Ascending aorta (tissue), 2 donors: ENCODE data around the gene CTNNA2. TPM values are rescaled to one million over a fixed set of nuclear protein-coding genes. Genes with fewer than 3 reads are reported as not detected.

Source experiments
- DNase-seq, 2 donors: peaks; one replicate each; pipeline ENCODE4 v3.0.0-alpha.2; 2019; ENCODE audit warnings: low spot score in 2 of 2
- H3K27ac ChIP-seq, 2 donors: fragments of 200-600 bp; sonication (generic); one replicate each; pipeline ENCODE4 v1.5.1; 2016 to 2017; ENCODE audit warnings: mild to moderate bottlenecking in 1 of 2
- H3K27me3 ChIP-seq: fragments of 200-600 bp; sonication (generic); one replicate; pipeline ENCODE4 v1.5.1; 2017
- H3K36me3 ChIP-seq, 2 donors: fragments of 200-600 bp; sonication (generic); one replicate each; pipeline ENCODE4 v1.5.1; 2016
- H3K4me1 ChIP-seq, 2 donors: fragments of 200-600 bp; sonication (generic); one replicate each; pipeline ENCODE4 v1.5.1; 2016 to 2017; ENCODE audit warnings: mild to moderate bottlenecking in 1 of 2
- H3K4me3 ChIP-seq, 2 donors: fragments of 200-600 bp; sonication (generic); one replicate each; pipeline ENCODE4 v1.5.1; 2016 to 2017; ENCODE audit warnings: mild to moderate bottlenecking in 1 of 2
- H3K9me3 ChIP-seq, 2 donors: fragments of 200-600 bp; sonication (generic); one replicate each; pipeline ENCODE4 v1.5.1; 2016
- intact Hi-C: fragments of 100-400 bp; cut with DNase I; formaldehyde crosslinking; loops from one replicate; pipeline ENCODE4 v1.15.1; 2023
- total RNA-seq: library from RNA; depleted of rRNA; stranded (reverse); fragments of >200 nt; gene quantifications from one replicate; pipeline ENCODE4 v1.1.0, GENCODE V29; 2016
- TF ChIP-seq, protein P1 (sequence below), 3 experiments: fragments of 200-600 bp in 2 of 3; fragments of 450-650 bp in 1 of 3; sonication (generic) in 2 of 3; IDR thresholded peaks; one replicate each; pipeline ENCODE4 v1.5.1; 2016 to 2019; ENCODE audit warnings: antibody characterized with exemption in 3 of 3, mild to moderate bottlenecking in 1 of 3, moderate library complexity in 1 of 3

Gene CTNNA2
- total RNA-seq, 1 donor from 2014 or later, result not detected

DNA sequence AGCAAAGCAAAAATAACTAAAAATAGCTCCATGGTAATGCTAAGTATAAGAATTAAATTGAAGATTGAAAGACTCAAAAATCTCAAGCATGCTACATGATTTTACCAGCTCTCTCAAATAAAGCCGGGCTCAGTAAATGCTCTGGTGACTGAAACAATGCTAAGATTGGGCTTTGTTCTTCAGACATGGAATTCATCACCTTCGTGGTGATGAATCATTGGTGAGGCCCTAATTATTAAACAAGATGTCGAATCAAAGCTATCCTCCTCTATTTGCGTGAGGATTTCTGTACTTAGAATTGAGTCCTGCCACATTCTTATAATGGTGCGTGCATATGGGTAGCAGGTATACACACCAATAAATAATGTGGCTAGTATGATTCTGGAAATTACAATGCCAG, 850.5 kb downstream of the CTNNA2 start:
- DNase-seq, result no peak
- no peak overlapping the region for H3K4me3 ChIP-seq
- intact Hi-C loops, result no loop called here
- TF ChIP-seq, protein P1, sequence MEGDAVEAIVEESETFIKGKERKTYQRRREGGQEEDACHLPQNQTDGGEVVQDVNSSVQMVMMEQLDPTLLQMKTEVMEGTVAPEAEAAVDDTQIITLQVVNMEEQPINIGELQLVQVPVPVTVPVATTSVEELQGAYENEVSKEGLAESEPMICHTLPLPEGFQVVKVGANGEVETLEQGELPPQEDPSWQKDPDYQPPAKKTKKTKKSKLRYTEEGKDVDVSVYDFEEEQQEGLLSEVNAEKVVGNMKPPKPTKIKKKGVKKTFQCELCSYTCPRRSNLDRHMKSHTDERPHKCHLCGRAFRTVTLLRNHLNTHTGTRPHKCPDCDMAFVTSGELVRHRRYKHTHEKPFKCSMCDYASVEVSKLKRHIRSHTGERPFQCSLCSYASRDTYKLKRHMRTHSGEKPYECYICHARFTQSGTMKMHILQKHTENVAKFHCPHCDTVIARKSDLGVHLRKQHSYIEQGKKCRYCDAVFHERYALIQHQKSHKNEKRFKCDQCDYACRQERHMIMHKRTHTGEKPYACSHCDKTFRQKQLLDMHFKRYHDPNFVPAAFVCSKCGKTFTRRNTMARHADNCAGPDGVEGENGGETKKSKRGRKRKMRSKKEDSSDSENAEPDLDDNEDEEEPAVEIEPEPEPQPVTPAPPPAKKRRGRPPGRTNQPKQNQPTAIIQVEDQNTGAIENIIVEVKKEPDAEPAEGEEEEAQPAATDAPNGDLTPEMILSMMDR (IDR thresholded peaks at IDR 0.05), result no peak
- H3K27ac ChIP-seq, result no peak overlapping the region
- H3K36me3 ChIP-seq, result no peaks in the 10 kb centered on the region
- H3K9me3 ChIP-seq, result no peaks in the 10 kb centered on the region
- H3K27me3 ChIP-seq, result no peaks in the 10 kb centered on the region
- H3K4me1 ChIP-seq, result no peaks in the 10 kb centered on the region

GRCh38 chr2:80363791-80364349, 851.0 kb downstream of the CTNNA2 start:
- TF ChIP-seq, protein P1 (IDR thresholded peaks at IDR 0.05), result no peak
- no peak overlapping the region for H3K27ac ChIP-seq

DNA sequence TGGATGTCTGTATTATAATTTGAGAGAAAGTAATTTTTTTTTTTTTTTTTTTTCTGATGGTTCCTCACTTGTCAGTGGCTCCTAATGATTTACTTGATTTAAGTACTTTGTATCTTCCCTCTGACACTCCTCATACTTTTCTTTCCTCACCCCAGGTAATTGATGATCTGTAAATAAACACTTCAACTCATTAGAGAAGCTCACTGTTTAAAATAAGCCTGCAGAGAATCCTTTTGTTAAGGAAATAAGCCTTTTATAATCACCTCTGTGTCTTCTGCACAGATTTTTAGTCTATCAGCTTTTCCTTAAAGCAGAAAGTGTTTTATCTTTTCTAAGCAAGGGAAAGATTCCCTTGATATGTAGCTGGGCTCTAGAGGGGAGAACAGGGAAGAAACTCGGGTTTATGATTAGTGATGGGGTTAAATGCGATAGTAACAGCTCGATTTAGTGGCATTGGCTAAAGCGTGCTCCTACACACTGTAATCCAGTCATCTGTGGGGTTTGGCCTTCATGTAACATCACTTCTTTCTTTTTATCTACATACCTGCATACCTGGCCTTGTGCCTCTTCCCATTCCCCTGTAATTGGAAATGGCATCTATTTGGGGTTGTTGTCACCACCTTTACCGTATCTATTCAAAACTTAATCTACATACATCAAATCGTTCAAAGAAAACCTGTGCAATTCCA, 851.8 kb downstream of the CTNNA2 start:
- no peak overlapping the region for H3K4me3 ChIP-seq
- no peaks in the 10 kb centered on the region for H3K36me3 ChIP-seq
- intact Hi-C loops, result no loop called here
- TF ChIP-seq, protein P1 (IDR thresholded peaks at IDR 0.05), result no peak
- no peak for DNase-seq
- no peaks in the 10 kb centered on the region for H3K9me3 ChIP-seq
- H3K4me1 ChIP-seq, result no peaks in the 10 kb centered on the region
- no peak overlapping the region for H3K27ac ChIP-seq
- no peaks in the 10 kb centered on the region for H3K27me3 ChIP-seq

More at GRCh38 chr2:80363791-80364349, 851.0 kb downstream of the CTNNA2 start:
- Histone ChIP-seq H3K4me1 (no peaks in the 10 kb centered on the region), H3K36me3 (no peaks in the 10 kb centered on the region), H3K4me3 (no peak overlapping the region), H3K27me3 (no peaks in the 10 kb centered on the region), H3K9me3 (no peaks in the 10 kb centered on the region)
- DNase-seq, result no peak
- intact Hi-C loops, result no loop called here

DNA sequence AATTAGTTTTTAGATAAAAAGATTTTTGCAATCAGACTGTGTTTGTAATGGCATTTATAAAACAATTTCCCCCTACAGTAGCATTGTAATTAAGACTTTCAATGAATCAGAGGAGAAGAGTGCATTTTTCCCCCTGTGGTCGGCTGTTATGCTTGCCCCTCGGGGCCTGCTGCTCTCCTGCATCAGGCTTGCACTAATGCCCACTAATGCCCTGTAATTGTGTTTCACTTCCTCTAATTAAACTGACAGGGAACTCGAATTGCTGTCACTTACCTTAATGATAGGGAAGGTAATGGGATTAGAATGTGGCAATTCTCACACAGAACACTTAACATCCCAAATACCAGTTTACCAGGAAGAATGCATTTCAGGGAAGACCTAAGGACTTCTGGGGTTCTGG, 852.9 kb downstream of the CTNNA2 start:
- intact Hi-C loops, result no loop called here
- no peak overlapping the region for H3K4me3 ChIP-seq
- TF ChIP-seq, protein P1 (IDR thresholded peaks at IDR 0.05), result no peak
- H3K9me3 ChIP-seq, result no peaks in the 10 kb centered on the region
- no peaks in the 10 kb centered on the region for H3K4me1 ChIP-seq
- H3K36me3 ChIP-seq, result no peaks in the 10 kb centered on the region
- no peaks in the 10 kb centered on the region for H3K27me3 ChIP-seq
- no peak overlapping the region for H3K27ac ChIP-seq
- no peak for DNase-seq

DNA sequence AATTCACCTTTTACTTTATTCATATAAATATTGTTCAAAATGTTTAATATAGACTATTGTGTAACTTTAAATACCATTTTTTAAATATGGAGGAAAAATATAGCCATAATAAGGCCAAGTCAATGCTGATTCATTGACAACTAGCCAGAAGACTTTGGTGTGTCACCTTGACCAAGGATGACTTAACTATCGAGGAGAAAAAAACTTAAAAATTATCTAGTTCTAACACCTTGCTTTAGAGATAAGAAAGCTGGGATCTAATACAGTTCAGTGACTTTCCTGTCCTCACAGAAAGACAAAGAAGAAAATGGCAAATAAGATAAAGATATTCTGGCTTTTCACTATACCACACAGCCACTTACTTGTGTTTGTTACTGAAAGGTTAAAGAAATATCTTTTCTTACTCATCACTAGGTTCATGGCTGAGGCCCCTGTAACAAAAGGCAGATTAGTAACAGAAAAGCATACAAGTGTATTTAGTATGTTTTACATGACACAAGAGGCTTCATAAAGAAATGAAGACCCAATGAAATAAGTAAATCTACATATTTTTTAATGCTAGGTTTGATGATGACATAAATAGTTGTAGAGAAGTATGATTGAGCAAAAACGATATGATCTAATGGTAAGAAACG, 857.6 kb downstream of the CTNNA2 start:
- no peaks in the 10 kb centered on the region for H3K36me3 ChIP-seq
- intact Hi-C loops, result no loop called here
- no peaks in the 10 kb centered on the region for H3K9me3 ChIP-seq
- no peaks in the 10 kb centered on the region for H3K4me1 ChIP-seq
- DNase-seq, result no peak
- H3K4me3 ChIP-seq, result no peak overlapping the region
- TF ChIP-seq, protein P1 (IDR thresholded peaks at IDR 0.05), result no peak
- no peaks in the 10 kb centered on the region for H3K27me3 ChIP-seq
- no peak overlapping the region for H3K27ac ChIP-seq
